ENCODE data around the gene RALGPS2. TPM values are rescaled to one million over a fixed set of nuclear protein-coding genes. Genes with fewer than 3 reads are reported as not detected.

The RALGPS2 gene
- total and polyA plus RNA-seq, 2 donors from 2014 or later: 3.6 to 32.8 TPM

- Histone ChIP-seq H3K9me3 (ENCODE audit: control insufficient read depth in 2 of 3, insufficient read depth in 1 of 3, low read length in 3 of 3) (no peaks in the 10 kb centered on the region), H3K4me1 (ENCODE audit: control insufficient read depth in 2 of 3, insufficient read depth in 2 of 3, low read depth in 1 of 3, low read length in 3 of 3) (no peaks in the 10 kb centered on the region), H3K9ac (ENCODE audit: low read length in 3 of 3) (no peak overlapping the region), H3K27me3 (ENCODE audit: control insufficient read depth, insufficient read depth, low read length) (no peaks in the 10 kb centered on the region), H3K27ac (ENCODE audit: low read depth in 2 of 2, low read length in 2 of 2) (no peak overlapping the region), H3K36me3 (ENCODE audit: control insufficient read depth in 2 of 3, insufficient read depth in 3 of 3, low read length in 3 of 3) (no peaks in the 10 kb centered on the region), H3K4me3 (ENCODE audit: low read length in 3 of 3) (no peak overlapping the region)
- DNase-seq (no peak), FAIRE-seq (no peak)
- intact Hi-C loops (cut with DNase I): no loop called here
- no peak for TF ChIP-seq CTCF (IDR thresholded peaks at IDR 0.05; ENCODE audit: borderline replicate concordance, extremely low read depth, insufficient read depth)
These were observed 81.7 kb downstream of the RALGPS2 start for GRCh38 chr1:178806665-178807300.

DNA sequence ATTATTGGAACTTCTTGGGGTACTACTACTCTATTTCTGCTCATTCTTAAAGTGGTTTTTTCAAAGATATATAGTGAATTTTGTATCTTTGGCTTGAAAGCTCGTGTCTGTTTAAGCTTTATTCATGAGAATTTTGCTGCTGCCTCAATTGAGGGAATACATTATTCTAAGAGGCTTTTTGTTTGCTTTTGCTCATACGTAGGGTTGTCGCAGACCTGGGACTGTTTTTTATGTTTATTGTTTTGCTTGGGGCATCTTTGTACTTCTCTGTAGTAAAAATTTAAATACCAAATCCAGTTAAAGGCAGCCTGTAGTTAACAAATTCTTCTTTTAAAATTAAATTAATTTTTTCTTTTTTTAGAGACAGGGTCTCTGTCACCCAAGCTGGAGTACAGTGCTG is 83.5 kb downstream of the RALGPS2 start:
- no peak overlapping the region for H3K9ac ChIP-seq (ENCODE audit: low read length in 3 of 3)
- H3K4me3 ChIP-seq (ENCODE audit: low read length in 3 of 3): no peak overlapping the region
- no peak for FAIRE-seq
- no peaks in the 10 kb centered on the region for H3K36me3 ChIP-seq (ENCODE audit: control insufficient read depth in 2 of 3, insufficient read depth in 3 of 3, low read length in 3 of 3)
- H3K27ac ChIP-seq (ENCODE audit: low read depth in 2 of 2, low read length in 2 of 2): no peak overlapping the region
- H3K9me3 ChIP-seq (ENCODE audit: control insufficient read depth in 2 of 3, insufficient read depth in 1 of 3, low read length in 3 of 3): no peaks in the 10 kb centered on the region
- no peak for DNase-seq
- no peaks in the 10 kb centered on the region for H3K27me3 ChIP-seq (ENCODE audit: control insufficient read depth, insufficient read depth, low read length)
- no peaks in the 10 kb centered on the region for H3K4me1 ChIP-seq (ENCODE audit: control insufficient read depth in 2 of 3, insufficient read depth in 2 of 3, low read depth in 1 of 3, low read length in 3 of 3)
- TF ChIP-seq CTCF (IDR thresholded peaks at IDR 0.05; ENCODE audit: borderline replicate concordance, extremely low read depth, insufficient read depth): no peak
- intact Hi-C loops (cut with DNase I): no loop called here

- H3K4me1 ChIP-seq (ENCODE audit: control insufficient read depth in 2 of 3, insufficient read depth in 2 of 3, low read depth in 1 of 3, low read length in 3 of 3): no peaks in the 10 kb centered on the region
- no peak for TF ChIP-seq CTCF (IDR thresholded peaks at IDR 0.05; ENCODE audit: borderline replicate concordance, extremely low read depth, insufficient read depth)
- no peak overlapping the region for H3K27ac ChIP-seq (ENCODE audit: low read depth in 2 of 2, low read length in 2 of 2)
- FAIRE-seq (no peak), DNase-seq (no peak)
- H3K27me3 ChIP-seq (ENCODE audit: control insufficient read depth, insufficient read depth, low read length): no peaks in the 10 kb centered on the region
- H3K9me3 ChIP-seq (ENCODE audit: control insufficient read depth in 2 of 3, insufficient read depth in 1 of 3, low read length in 3 of 3): no peaks in the 10 kb centered on the region
- no peaks in the 10 kb centered on the region for H3K36me3 ChIP-seq (ENCODE audit: control insufficient read depth in 2 of 3, insufficient read depth in 3 of 3, low read length in 3 of 3)
- no peak overlapping the region for H3K4me3 ChIP-seq (ENCODE audit: low read length in 3 of 3)
- no peak overlapping the region for H3K9ac ChIP-seq (ENCODE audit: low read length in 3 of 3)
- intact Hi-C loops (cut with DNase I): no loop called here
These were observed 85.5 kb downstream of the RALGPS2 start for GRCh38 chr1:178810585-178810984.

DNA sequence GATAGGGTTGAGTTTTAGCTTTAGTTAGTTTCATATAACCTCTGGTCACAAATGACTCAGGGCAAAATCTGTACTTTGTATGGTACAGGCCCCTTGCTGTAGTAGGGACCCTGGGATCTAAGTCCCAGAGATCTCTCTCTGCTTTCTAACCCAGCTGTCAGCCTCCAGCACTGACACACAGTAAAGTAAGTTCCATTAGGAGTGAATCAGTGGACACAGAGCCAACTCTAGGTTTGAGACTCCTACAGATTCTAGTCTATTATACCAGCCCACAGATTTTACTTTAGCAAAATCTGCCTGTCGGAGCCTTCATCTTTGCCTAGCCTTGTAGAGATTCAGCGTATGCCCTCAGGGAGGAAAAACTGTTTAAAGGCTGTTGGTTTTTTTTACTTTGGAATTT is 93.4 kb downstream of the RALGPS2 start:
- Histone ChIP-seq H3K9ac (ENCODE audit: low read length in 3 of 3) (no peak overlapping the region), H3K36me3 (ENCODE audit: control insufficient read depth in 2 of 3, insufficient read depth in 3 of 3, low read length in 3 of 3) (peaks cover 0 to under 1% (median 0%) of the 10 kb centered on the region in 3 donors), H3K4me3 (ENCODE audit: low read length in 3 of 3) (no peak overlapping the region), H3K27ac (ENCODE audit: low read depth in 2 of 2, low read length in 2 of 2) (no peak overlapping the region), H3K27me3 (ENCODE audit: control insufficient read depth, insufficient read depth, low read length) (no peaks in the 10 kb centered on the region), H3K9me3 (ENCODE audit: control insufficient read depth in 2 of 3, insufficient read depth in 1 of 3, low read length in 3 of 3) (no peaks in the 10 kb centered on the region), H3K4me1 (ENCODE audit: control insufficient read depth in 2 of 3, insufficient read depth in 2 of 3, low read depth in 1 of 3, low read length in 3 of 3) (no peaks in the 10 kb centered on the region)
- TF ChIP-seq CTCF (IDR thresholded peaks at IDR 0.05; ENCODE audit: borderline replicate concordance, extremely low read depth, insufficient read depth): no peak
- intact Hi-C loops (cut with DNase I): no loop called here
- no peak for FAIRE-seq
- no peak for DNase-seq
